ENCODE data around the gene GNA15.

Gene GNA15

DNA sequence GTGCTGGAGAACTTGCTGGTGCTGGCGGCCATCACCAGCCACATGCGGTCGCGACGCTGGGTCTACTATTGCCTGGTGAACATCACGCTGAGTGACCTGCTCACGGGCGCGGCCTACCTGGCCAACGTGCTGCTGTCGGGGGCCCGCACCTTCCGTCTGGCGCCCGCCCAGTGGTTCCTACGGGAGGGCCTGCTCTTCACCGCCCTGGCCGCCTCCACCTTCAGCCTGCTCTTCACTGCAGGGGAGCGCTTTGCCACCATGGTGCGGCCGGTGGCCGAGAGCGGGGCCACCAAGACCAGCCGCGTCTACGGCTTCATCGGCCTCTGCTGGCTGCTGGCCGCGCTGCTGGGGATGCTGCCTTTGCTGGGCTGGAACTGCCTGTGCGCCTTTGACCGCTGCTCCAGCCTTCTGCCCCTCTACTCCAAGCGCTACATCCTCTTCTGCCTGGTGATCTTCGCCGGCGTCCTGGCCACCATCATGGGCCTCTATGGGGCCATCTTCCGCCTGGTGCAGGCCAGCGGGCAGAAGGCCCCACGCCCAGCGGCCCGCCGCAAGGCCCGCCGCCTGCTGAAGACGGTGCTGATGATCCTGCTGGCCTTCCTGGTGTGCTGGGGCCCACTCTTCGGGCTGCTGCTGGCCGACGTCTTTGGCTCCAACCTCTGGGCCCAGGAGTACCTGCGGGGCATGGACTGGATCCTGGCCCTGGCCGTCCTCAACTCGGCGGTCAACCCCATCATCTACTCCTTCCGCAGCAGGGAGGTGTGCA lies 43.3 kb downstream of the GNA15 start:
- TF ChIP-seq, protein P1, sequence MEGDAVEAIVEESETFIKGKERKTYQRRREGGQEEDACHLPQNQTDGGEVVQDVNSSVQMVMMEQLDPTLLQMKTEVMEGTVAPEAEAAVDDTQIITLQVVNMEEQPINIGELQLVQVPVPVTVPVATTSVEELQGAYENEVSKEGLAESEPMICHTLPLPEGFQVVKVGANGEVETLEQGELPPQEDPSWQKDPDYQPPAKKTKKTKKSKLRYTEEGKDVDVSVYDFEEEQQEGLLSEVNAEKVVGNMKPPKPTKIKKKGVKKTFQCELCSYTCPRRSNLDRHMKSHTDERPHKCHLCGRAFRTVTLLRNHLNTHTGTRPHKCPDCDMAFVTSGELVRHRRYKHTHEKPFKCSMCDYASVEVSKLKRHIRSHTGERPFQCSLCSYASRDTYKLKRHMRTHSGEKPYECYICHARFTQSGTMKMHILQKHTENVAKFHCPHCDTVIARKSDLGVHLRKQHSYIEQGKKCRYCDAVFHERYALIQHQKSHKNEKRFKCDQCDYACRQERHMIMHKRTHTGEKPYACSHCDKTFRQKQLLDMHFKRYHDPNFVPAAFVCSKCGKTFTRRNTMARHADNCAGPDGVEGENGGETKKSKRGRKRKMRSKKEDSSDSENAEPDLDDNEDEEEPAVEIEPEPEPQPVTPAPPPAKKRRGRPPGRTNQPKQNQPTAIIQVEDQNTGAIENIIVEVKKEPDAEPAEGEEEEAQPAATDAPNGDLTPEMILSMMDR (IDR thresholded peaks at IDR 0.05): no peak

GRCh38 chr19:3179739-3180293 lies 44.0 kb downstream of the GNA15 start:
- TF ChIP-seq, protein P1 (IDR thresholded peaks at IDR 0.05): no peak

GRCh38 chr19:3183721-3184641 lies 48.1 kb downstream of the GNA15 start:
- TF ChIP-seq, protein P1 (IDR thresholded peaks at IDR 0.05): no peak

DNA sequence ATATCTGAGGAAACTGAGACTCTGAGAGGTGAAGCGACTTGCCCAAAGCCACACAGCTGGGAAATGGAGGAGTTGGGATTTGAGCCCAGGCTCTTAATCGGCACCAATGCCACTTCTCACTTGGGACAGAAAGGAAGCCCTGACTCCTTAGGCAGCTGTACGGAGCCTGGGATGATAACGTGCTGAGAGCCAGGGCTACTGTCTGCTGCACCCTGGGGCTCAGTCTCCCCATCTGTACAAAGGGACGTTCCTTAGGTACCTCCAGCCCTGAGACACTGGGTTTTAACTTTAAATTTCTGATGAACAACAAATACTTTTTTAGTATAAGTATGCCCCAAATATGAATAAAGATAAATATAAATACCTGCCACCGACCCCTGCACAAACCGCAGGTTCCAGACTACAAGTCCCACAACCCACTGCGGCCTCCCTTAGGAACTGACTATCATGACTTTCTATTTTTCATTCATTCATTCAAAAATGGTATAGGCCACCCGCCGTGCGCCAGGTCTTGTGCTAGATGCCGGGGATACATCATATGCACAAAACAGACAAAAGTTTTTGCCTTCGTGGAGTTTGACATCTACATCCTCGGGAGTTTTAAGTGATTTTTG lies 49.1 kb downstream of the GNA15 start:
- TF ChIP-seq, protein P1 (IDR thresholded peaks at IDR 0.05): no peak

DNA sequence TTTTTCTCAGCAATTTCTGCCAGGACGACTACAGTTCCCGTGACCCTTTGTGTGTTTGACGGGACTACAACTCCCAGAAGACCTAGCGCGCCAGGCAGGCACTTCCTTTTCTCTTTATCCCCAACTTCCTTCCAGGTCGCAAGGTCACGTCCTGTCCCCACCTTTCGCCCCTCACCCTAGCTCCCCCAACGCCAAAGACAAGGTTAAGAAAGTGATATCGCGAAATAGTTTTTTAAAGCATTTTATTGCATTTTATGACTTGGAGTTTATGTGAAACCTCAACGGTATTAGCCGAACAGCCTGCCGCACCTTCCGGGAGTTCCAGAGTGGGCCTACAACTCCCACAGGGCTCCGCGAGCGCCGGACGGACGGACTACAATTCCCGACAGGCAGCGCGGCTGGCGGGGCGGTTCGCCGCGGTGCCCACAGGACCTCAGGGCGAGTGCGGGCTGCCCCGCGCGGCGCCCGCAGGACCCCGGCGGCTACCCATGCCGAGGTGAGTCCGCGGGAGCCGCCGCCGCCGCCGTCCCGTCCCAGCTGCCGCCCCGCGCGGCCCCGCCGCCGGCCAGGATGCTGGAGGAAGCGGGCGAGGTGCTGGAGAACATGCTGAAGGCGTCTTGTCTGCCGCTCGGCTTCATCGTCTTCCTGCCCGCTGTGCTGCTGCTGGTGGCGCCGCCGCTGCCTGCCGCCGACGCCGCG lies 49.8 kb downstream of the GNA15 start, which contains the start of gene NCLN:
TSS of gene NCLN (plus strand) at position 470 of the 699 bp plus-strand sequence. CDS start at position 571, 101 bp downstream.
- TF ChIP-seq, protein P1 (IDR thresholded peaks at IDR 0.05): no peak

- TF ChIP-seq, protein P1 (IDR thresholded peaks at IDR 0.05): no peak
These were observed 50.4 kb downstream of the GNA15 start for GRCh38 chr19:3186160-3186688.
